Gastrocnemius medialis (tissue), 4 donors: ENCODE results near the gene FGF21. TPM values are rescaled to one million over a fixed set of nuclear protein-coding genes. Genes with fewer than 3 reads are reported as not detected.
A peak's percentile ranks its signal among the peaks of the same experiment; 100 is the strongest.
"Not testable (repeated sequence)": the region's sequence is repeated elsewhere in the genome, so short reads cannot be mapped to it uniquely, and the experiment has no call there.

Experiments
- ATAC-seq, 2 donors: fragments of 150-250 bp; one replicate each; pipeline ENCODE4 v1.9.1; 2016
- DNase-seq, 2 donors: peaks; one replicate each; pipeline ENCODE4 v3.0.0-alpha.2; 2019
- H3K27ac ChIP-seq, 4 donors: fragments of 200-600 bp; sonication (generic); 1 replicate in 1 of 4; 2 replicates in 3 of 4; pipeline ENCODE4 v1.5.1; 2016 to 2018; ENCODE audit warnings: mild to moderate bottlenecking in 2 of 4, moderate library complexity in 1 of 4
- H3K27me3 ChIP-seq, 3 donors: fragments of 200-600 bp; sonication (generic) in 2 of 3; 1 replicate in 1 of 3; 2 replicates in 2 of 3; pipeline versions ENCODE4 v1.5.1 to v1.6.0; 2016 to 2019; ENCODE audit warnings: mild to moderate bottlenecking in 1 of 3, moderate library complexity in 1 of 3
- H3K36me3 ChIP-seq, 2 donors: fragments of 200-600 bp; sonication (generic) in 1 of 2; one replicate each; pipeline ENCODE4 v1.5.1; 2017 to 2018
- H3K4me1 ChIP-seq, 2 donors: fragments of 200-600 bp; sonication (generic) in 1 of 2; one replicate each; pipeline ENCODE4 v1.5.1; 2016 to 2017; ENCODE audit warnings: mild to moderate bottlenecking in 2 of 2
- H3K4me3 ChIP-seq, 4 donors: fragments of 200-600 bp; sonication (generic) in 3 of 4; 1 replicate in 1 of 4; 2 replicates in 3 of 4; pipeline ENCODE4 v1.5.1; 2016 to 2019; ENCODE audit warnings: mild to moderate bottlenecking in 2 of 4
- H3K9me3 ChIP-seq, 3 donors: fragments of 200-600 bp; sonication (generic) in 2 of 3; 1 replicate in 1 of 3; 2 replicates in 2 of 3; pipeline ENCODE4 v1.5.1; 2016 to 2019
- CTCF ChIP-seq, 5 experiments: fragments of 450-650 bp in 3 of 5; fragments of 200-600 bp in 2 of 5; sonication (generic) in 2 of 5; IDR thresholded peaks in 4 of 5; conservative IDR thresholded peaks in 1 of 5; 1 replicate in 4 of 5; 2 replicates in 1 of 5; pipeline ENCODE4 v1.5.1; 2016 to 2019; ENCODE audit warnings: antibody characterized with exemption in 5 of 5, mild to moderate bottlenecking in 3 of 5, moderate library complexity in 3 of 5
- POLR2A ChIP-seq, 2 donors: fragments of 450-650 bp; IDR thresholded peaks; one replicate each; pipeline ENCODE4 v1.6.1; 2017; ENCODE audit warnings: antibody characterized with exemption in 2 of 2, mild to moderate bottlenecking in 2 of 2, moderate library complexity in 2 of 2
- in situ Hi-C, 4 donors: fragments of 200-750 bp; cut with MboI; loops; one replicate each; pipeline versions ENCODE4 v1.15.0 to v1.8.0; 2017; ENCODE audit warnings: low sequenced_read_pairs in 4 of 4
- intact Hi-C: fragments of 100-400 bp; cut with DNase I; formaldehyde crosslinking; loops from one replicate; pipeline ENCODE4 v1.15.1; 2023; ENCODE audit warnings: low total_unique reads
- total RNA-seq, 4 donors: library from RNA; depleted of rRNA; stranded (reverse); fragments of >200 nt; gene quantifications; one replicate each; pipeline versions ENCODE4 v1.1.0 to v1.2.3, GENCODE V29; 2016

FGF21 gene
- total RNA-seq, 4 donors from 2014 or later = not detected

GRCh38 chr19:48757741-48758144 is 2.4 kb downstream of the FGF21 start:
- Histone ChIP-seq H3K4me1 (peaks cover 21% of the 10 kb centered on the region in 2 donors), H3K27me3 (no peaks in the 10 kb centered on the region), H3K9me3 (no peaks in the 10 kb centered on the region), H3K36me3 (no peaks in the 10 kb centered on the region), H3K4me3 (no peak overlapping the region), H3K27ac (no peak overlapping the region)
- TF ChIP-seq CTCF (IDR thresholded peaks at IDR 0.05 in 4 of 5, conservative IDR thresholded peaks at IDR 0.05 in 1 of 5) (no peak), POLR2A (IDR thresholded peaks at IDR 0.05) (no peak)
- in situ Hi-C loops (no loop called here), intact Hi-C loops (no loop called here)
- ATAC-seq (no peak), DNase-seq (no peak)

GRCh38 chr19:48760504-48761205 is 5.3 kb downstream of the FGF21 start:
- H3K9me3 ChIP-seq = no peaks in the 10 kb centered on the region
- peak overlapping the region; percentile 30 to 73 (median 68) for H3K27ac ChIP-seq
- in situ Hi-C loops = no loop called here
- no peak overlapping the region for H3K4me3 ChIP-seq
- no peaks in the 10 kb centered on the region for H3K36me3 ChIP-seq
- no peak for DNase-seq
- H3K27me3 ChIP-seq = no peaks in the 10 kb centered on the region
- TF ChIP-seq CTCF (IDR thresholded peaks at IDR 0.05 in 4 of 5, conservative IDR thresholded peaks at IDR 0.05 in 1 of 5) (no peak), POLR2A (IDR thresholded peaks at IDR 0.05) (no peak)
- H3K4me1 ChIP-seq = peaks cover 10 to 14% of the 10 kb centered on the region in 2 donors
- intact Hi-C loops = no loop called here
- no peak for ATAC-seq

GRCh38 chr19:48765816-48766215 is 10.5 kb downstream of the FGF21 start:
- intact Hi-C loops, ATAC-seq, DNase-seq, H3K9me3 ChIP-seq, H3K4me3 ChIP-seq, H3K36me3 ChIP-seq, in situ Hi-C loops, H3K27me3 ChIP-seq: not testable (repeated sequence)
- H3K4me1 ChIP-seq = peaks cover 14 to 16% of the 10 kb centered on the region in 2 donors
- H3K27ac ChIP-seq = peak overlapping the region; percentile 2 to 96 (median 78)

GRCh38 chr19:48768171-48768753 is 12.9 kb downstream of the FGF21 start:
- ATAC-seq = peak; percentile 2 to 5
- not testable (repeated sequence) for H3K4me3 ChIP-seq

GRCh38 chr19:48768994-48769713 is 13.8 kb downstream of the FGF21 start:
- H3K4me1 ChIP-seq = peaks cover 26 to 27% of the 10 kb centered on the region in 2 donors
- in situ Hi-C loops (no loop called here), intact Hi-C loops (no loop called here)
- no peak for TF ChIP-seq CTCF (IDR thresholded peaks at IDR 0.05 in 4 of 5, conservative IDR thresholded peaks at IDR 0.05 in 1 of 5)
- no peak for TF ChIP-seq POLR2A (IDR thresholded peaks at IDR 0.05)
- no peaks in the 10 kb centered on the region for H3K9me3 ChIP-seq
- DNase-seq (peak; percentile 83 to 90), ATAC-seq (peak; percentile 60 to 66)
- H3K27ac ChIP-seq = peak overlapping the region; percentile 88 to 96 (median 92)
- H3K27me3 ChIP-seq = no peaks in the 10 kb centered on the region
- no peaks in the 10 kb centered on the region for H3K36me3 ChIP-seq
- H3K4me3 ChIP-seq = peak overlapping the region in 1 of 4 donors; percentile 12

More at GRCh38 chr19:48768171-48768753, 12.9 kb downstream of the FGF21 start:
- intact Hi-C loops, H3K27me3 ChIP-seq, H3K9me3 ChIP-seq, H3K36me3 ChIP-seq, DNase-seq, in situ Hi-C loops: not testable (repeated sequence)
- H3K4me1 ChIP-seq = peaks cover 19 to 26% of the 10 kb centered on the region in 2 donors
- peak overlapping the region; percentile 88 to 96 (median 92) for H3K27ac ChIP-seq
